Common myeloid progenitor, CD34-positive (primary cell): Measurements from ENCODE around the gene PPCDC.

Experiments
- CTCF ChIA-PET: fragments of 350-600 bp; sonication (Branson Sonifier 250); formaldehyde crosslinking; loops from one replicate; lab custom pipeline; 2021; ENCODE audit warnings: antibody characterized with exemption; lab: Charles Lee
- POLR2A ChIA-PET: fragments of 350-600 bp; sonication (Branson Sonifier 250); formaldehyde crosslinking; loops from one replicate; lab custom pipeline; 2021; ENCODE audit warnings: antibody characterized with exemption; lab: Charles Lee
- DNase-seq, 3 donors: peaks; one replicate each; pipeline versions ENCODE4 v3.0.0 to v3.0.0-alpha.2; 2013
- H3K27ac ChIP-seq, 2 experiments: 1 replicate in 1 of 2; 2 replicates in 1 of 2; pipeline ENCODE4 v1.7.0; 2013; ENCODE audit warnings: inconsistent platforms in 2 of 2, low read length in 2 of 2, mild to moderate bottlenecking in 2 of 2, low read depth in 1 of 2, moderate library complexity in 1 of 2; ENCODE audit not compliant: severe bottlenecking in 2 of 2, insufficient read depth in 1 of 2, poor library complexity in 1 of 2
- H3K27me3 ChIP-seq, 5 experiments: replicated peaks in 2 of 5; 1 replicate in 3 of 5; 2 replicates in 2 of 5; pipeline versions ENCODE4 v1.6.1 to v1.7.0; 2013; ENCODE audit warnings: low read length in 4 of 5, mild to moderate bottlenecking in 2 of 5, moderate library complexity in 2 of 5, inconsistent platforms in 1 of 5; ENCODE audit not compliant: insufficient read depth in 5 of 5, control insufficient read depth in 4 of 5
- H3K36me3 ChIP-seq, 4 experiments: 1 replicate in 2 of 4; 2 replicates in 2 of 4; pipeline versions ENCODE4 v1.6.1 to v1.7.0; 2013; ENCODE audit warnings: low read length in 3 of 4, control low read depth in 1 of 4, mild to moderate bottlenecking in 1 of 4; ENCODE audit not compliant: control insufficient read depth in 4 of 4, insufficient read depth in 4 of 4
- H3K4me1 ChIP-seq, 4 experiments: 1 replicate in 3 of 4; 2 replicates in 1 of 4; pipeline versions ENCODE4 v1.6.1 to v1.7.1; 2013; ENCODE audit warnings: low read length in 3 of 4, mild to moderate bottlenecking in 3 of 4, control low read depth in 1 of 4, inconsistent platforms in 1 of 4, moderate library complexity in 1 of 4; ENCODE audit not compliant: control insufficient read depth in 4 of 4, insufficient read depth in 4 of 4; ENCODE audit errors: control extremely low read depth in 1 of 4
- H3K4me3 ChIP-seq, 7 experiments: 1 replicate in 4 of 7; 2 replicates in 3 of 7; pipeline versions ENCODE4 v1.5.1 to v1.7.0; 2013; ENCODE audit warnings: mild to moderate bottlenecking in 7 of 7, low read length in 6 of 7, moderate library complexity in 6 of 7, inconsistent platforms in 2 of 7, low read depth in 2 of 7, control low read depth in 1 of 7; ENCODE audit not compliant: insufficient read depth in 4 of 7, control insufficient read depth in 1 of 7; ENCODE audit errors: extremely low read depth in 1 of 7
- H3K9me3 ChIP-seq, 5 experiments: 1 replicate in 4 of 5; 2 replicates in 1 of 5; pipeline versions ENCODE4 v1.6.1 to v1.7.1; 2013; ENCODE audit warnings: low read length in 4 of 5, mild to moderate bottlenecking in 2 of 5, inconsistent platforms in 1 of 5, low read depth in 1 of 5, moderate library complexity in 1 of 5; ENCODE audit not compliant: control insufficient read depth in 4 of 5, insufficient read depth in 2 of 5; ENCODE audit errors: control extremely low read depth in 1 of 5
- WGBS: methylation state at CpG from one replicate; pipeline ENCODE4 v1.1.5; 2013; ENCODE audit not compliant: insufficient coverage; 5-methylcytosine and 5-hydroxymethylcytosine counted together

Gene PPCDC

GRCh38 chr15:74995182-74995778 is 28.1 kb upstream of the PPCDC start, which contains the start of gene SCAMP5:
Gene SCAMP5, plus strand, starts transcription at chr15:74995563. Its CDS starts 16,277 bp downstream, at chr15:75011840.
- peak; percentile 93 to 97 (median 96) for DNase-seq
- peaks cover 0 to 20% (median 18%) of the 10 kb centered on the region in 4 experiments for H3K4me1 ChIP-seq
- H3K36me3 ChIP-seq, result no peaks in the 10 kb centered on the region
- peaks cover 0 to 5% (median 3%) of the 10 kb centered on the region in 5 experiments for H3K27me3 ChIP-seq
- CTCF ChIA-PET, result interaction anchor here (1.0 to 2.2 kb wide), 5 partner anchors 9 to 218 kb away, joined by 3 to 11 read pairs (median 4); no protein-coding TSS in a partner anchor
- H3K27ac ChIP-seq, result peak within 1 kb of the TSS in 1 of 2 experiments; percentile 34
- peak within 1 kb of the TSS; percentile 59 to 89 (median 77) for H3K4me3 ChIP-seq
- POLR2A ChIA-PET, result interaction anchor here (0.6 to 1.3 kb wide), 3 partner anchors 26 to 326 kb away, joined by 3 to 4 read pairs (median 3); no protein-coding TSS in a partner anchor
- no peaks in the 10 kb centered on the region for H3K9me3 ChIP-seq
- 0% methylated on average over 53 of the region's 58 CpGs for WGBS

- Histone ChIP-seq H3K4me3 (peak overlapping the region; percentile 59 to 89 (median 77)), H3K9me3 (no peaks in the 10 kb centered on the region), H3K4me1 (peaks cover 0 to 20% (median 18%) of the 10 kb centered on the region in 4 experiments), H3K27me3 (peaks cover 0 to 5% (median 3%) of the 10 kb centered on the region in 5 experiments), H3K36me3 (no peaks in the 10 kb centered on the region), H3K27ac (peak overlapping the region in 1 of 2 experiments; percentile 34)
- DNase-seq, result peak in 2 of 3 donors; percentile 26 to 40
- POLR2A ChIA-PET, result interaction anchor here (0.6 to 1.3 kb wide), 4 partner anchors 25 to 834 kb away, joined by 3 to 4 read pairs (median 3); no protein-coding TSS in a partner anchor
- 16% methylated on average over 35 of the region's 42 CpGs for WGBS
- CTCF ChIA-PET, result interaction anchor here (0.6 to 2.2 kb wide), 6 partner anchors 10 to 218 kb away, joined by 3 to 11 read pairs (median 4); no protein-coding TSS in a partner anchor
Measured at GRCh38 chr15:74995779-74996765, 27.3 kb upstream of the PPCDC start.

GRCh38 chr15:74997141-74997540 is 26.2 kb upstream of the PPCDC start:
- ChIA-PET CTCF (interaction anchor here (1.7 kb wide), 1 partner anchor 30 kb away, joined by 5 read pairs; no protein-coding TSS in a partner anchor), POLR2A (no interaction called here)
- no peak overlapping the region for H3K27ac ChIP-seq
- DNase-seq, result no peak
- H3K4me3 ChIP-seq, result no peak overlapping the region
- H3K27me3 ChIP-seq, result peaks cover 0 to 3% (median 3%) of the 10 kb centered on the region in 5 experiments
- H3K36me3 ChIP-seq, result peaks cover 0 to 2% (median 0%) of the 10 kb centered on the region in 4 experiments
- 100% methylated on average over 2 of the region's 4 CpGs for WGBS
- H3K4me1 ChIP-seq, result peaks cover 0 to 20% (median 18%) of the 10 kb centered on the region in 4 experiments
- no peaks in the 10 kb centered on the region for H3K9me3 ChIP-seq

GRCh38 chr15:74997543-74997942 is 25.8 kb upstream of the PPCDC start:
- CTCF ChIA-PET, result interaction anchor here (1.7 kb wide), 1 partner anchor 29 kb away, joined by 5 read pairs; no protein-coding TSS in a partner anchor
- POLR2A ChIA-PET, result no interaction called here
- no peak for DNase-seq
- no peaks in the 10 kb centered on the region for H3K9me3 ChIP-seq
- WGBS, result 100% methylated on average over 2 of the region's 2 CpGs
- peaks cover 0 to 2% (median 0%) of the 10 kb centered on the region in 4 experiments for H3K36me3 ChIP-seq
- peaks cover 0 to 20% (median 18%) of the 10 kb centered on the region in 4 experiments for H3K4me1 ChIP-seq
- peaks cover 0 to 3% (median 3%) of the 10 kb centered on the region in 5 experiments for H3K27me3 ChIP-seq
- H3K4me3 ChIP-seq, result no peak overlapping the region
- H3K27ac ChIP-seq, result no peak overlapping the region

- ChIA-PET POLR2A (no interaction called here), CTCF (interaction anchor here (0.7 kb wide), 1 partner anchor 26 kb away, joined by 3 read pairs; no protein-coding TSS in a partner anchor)
- Histone ChIP-seq H3K27ac (no peak overlapping the region), H3K4me1 (peaks cover 0 to 9% (median 8%) of the 10 kb centered on the region in 4 experiments), H3K36me3 (peaks cover 0 to 2% (median 0%) of the 10 kb centered on the region in 4 experiments), H3K27me3 (peaks cover 0 to 1% (median 0%) of the 10 kb centered on the region in 5 experiments), H3K4me3 (no peak overlapping the region), H3K9me3 (no peaks in the 10 kb centered on the region)
- WGBS, result 98% methylated on average over 5 of the region's 6 CpGs
- DNase-seq, result no peak
Measured at GRCh38 chr15:75001310-75001709, 22.1 kb upstream of the PPCDC start.

- peaks cover 5 to 8% (median 6%) of the 10 kb centered on the region in 4 experiments for H3K4me1 ChIP-seq
- no peak overlapping the region for H3K4me3 ChIP-seq
- no peak overlapping the region for H3K27ac ChIP-seq
- no peaks in the 10 kb centered on the region for H3K27me3 ChIP-seq
- CTCF ChIA-PET, result interaction anchor here (1.4 kb wide), 1 partner anchor 13 kb away, joined by 4 read pairs; no protein-coding TSS in a partner anchor
- POLR2A ChIA-PET, result no interaction called here
- 89% methylated on average over 7 of the region's 7 CpGs for WGBS
- DNase-seq, result no peak
- H3K9me3 ChIP-seq, result no peaks in the 10 kb centered on the region
- H3K36me3 ChIP-seq, result peaks cover 0 to 2% (median 0%) of the 10 kb centered on the region in 4 experiments
Measured at GRCh38 chr15:75002398-75002797, 21.0 kb upstream of the PPCDC start.
